GM15510 (cell line): ENCODE measurements around the gene MMAB.

Experiments
- POLR2A ChIP-seq: IDR thresholded peaks from 3 replicates; pipeline ENCODE4 v1.6.1; 2011; ENCODE audit warnings: borderline replicate concordance; ENCODE audit not compliant: insufficient read length; ENCODE audit errors: extremely low read depth

Gene MMAB

GRCh38 chr12:109533487-109533740 lies 39.9 kb downstream of the MMAB start:
- TF ChIP-seq POLR2A: no peak

DNA sequence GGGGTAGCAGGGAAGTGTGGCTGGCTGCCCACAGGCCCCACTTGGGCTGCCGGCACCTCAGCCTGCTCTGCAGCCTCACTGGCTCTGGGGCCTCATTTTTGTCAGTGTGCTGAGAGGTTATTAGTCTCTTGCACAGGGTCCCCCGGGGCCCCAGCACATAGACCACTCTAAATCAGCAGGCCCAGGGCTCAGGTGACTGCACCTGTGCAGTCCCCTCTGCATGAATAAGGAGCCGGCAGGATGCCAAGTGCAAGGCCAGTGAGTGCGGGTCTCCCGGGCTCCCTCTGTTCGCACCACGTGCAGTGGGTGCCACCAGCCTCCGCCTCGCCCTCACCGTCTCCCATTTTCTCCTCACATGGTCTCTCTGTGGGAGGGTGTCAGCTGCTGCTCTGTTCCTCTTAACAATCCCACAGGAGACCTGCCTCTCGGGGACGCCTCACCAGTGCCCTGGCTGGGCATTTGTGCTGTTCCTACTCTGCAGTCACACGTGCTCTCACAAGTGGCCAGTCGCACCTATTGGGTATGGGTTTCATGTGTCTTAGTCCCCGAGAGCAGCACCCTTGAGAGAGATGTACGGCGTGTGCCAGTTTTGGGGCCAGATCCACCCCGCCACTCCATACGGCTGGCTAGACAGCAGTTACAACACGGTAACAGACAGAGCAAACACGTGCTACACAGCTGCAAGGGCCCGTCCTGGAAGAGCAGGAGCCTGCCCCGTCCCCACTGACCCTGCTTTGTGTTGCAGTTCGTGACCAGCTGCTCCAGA lies 40.4 kb downstream of the MMAB start:
- TF ChIP-seq POLR2A: no peak

DNA sequence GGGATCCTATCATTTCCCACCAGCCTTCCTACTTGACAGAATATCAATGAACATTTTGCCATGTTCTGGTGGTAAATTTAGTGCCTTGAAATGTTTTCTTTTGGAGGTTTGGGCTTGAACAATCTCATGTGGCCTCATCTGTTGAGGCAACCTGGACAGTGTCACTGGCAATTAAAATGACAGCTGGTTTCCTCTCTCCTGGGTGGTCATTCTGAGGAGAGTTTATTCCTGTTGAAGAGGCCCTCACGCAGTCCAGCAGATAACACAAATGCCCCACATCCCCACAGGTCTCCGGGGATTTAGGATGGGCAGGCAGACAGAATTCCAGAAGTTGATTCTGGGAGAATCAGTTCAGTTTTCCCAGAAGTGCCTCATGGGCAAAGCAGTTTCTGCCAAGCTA lies 41.9 kb downstream of the MMAB start:
- no peak for TF ChIP-seq POLR2A

- no peak for TF ChIP-seq POLR2A
Observed at GRCh38 chr12:109529691-109530640, 43.3 kb downstream of the MMAB start.

GRCh38 chr12:109527489-109528123 lies 45.7 kb downstream of the MMAB start:
- no peak for TF ChIP-seq POLR2A

DNA sequence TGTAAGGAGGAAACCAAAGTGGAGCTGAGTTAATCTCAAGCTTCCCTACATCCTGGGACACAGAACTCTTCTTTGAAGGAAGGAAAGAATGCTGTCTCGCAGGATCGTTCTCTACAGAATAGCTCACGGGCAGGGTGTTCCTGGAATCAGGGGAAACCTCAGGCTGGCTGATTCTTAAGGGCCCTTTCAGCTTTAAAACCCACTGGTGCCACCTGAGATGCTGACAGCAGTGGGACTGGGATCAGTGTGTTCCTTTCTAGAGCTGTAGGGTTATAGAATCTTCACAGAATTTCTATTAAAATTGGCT lies 48.1 kb downstream of the MMAB start:
- no peak for TF ChIP-seq POLR2A

DNA sequence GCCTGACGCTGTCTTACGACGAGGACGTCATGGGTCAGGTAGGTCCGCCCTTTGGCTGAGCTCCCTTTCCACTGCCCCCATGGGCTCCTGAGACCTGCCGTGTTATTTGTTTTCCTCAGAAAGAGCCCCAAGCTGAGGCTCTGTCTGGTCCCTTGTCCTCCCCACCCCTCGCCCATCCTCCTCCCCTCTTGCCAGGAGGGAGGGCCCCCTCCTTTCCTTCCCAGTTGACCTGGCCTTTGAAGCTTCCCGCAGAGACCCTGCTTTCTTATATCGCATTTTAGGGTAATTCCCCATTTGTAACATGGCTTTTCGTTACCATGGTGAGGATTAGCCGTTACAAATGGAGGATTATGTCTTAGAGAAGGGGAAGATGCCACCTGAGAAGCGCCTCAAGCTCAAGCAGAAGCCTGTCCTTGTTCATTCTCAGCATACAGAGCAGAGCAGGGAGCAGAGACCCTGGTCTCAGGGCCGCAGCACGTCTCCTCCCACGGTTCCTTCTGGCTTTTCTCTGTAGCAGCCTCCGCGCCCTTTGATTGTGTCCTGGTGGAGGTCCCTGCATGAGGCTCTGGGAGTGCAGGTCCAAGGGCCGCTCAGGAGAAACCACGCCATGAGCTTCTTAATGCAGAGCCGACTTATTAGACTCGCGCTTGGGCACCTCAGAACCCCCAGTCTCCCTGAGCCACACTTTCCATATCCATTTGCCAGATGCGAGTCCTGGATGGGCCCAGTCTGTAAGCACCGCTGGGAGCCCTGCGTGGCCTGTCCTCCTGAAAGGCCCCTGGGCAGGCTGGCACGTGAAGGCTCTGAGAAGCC lies 48.6 kb downstream of the MMAB start:
- no peak for TF ChIP-seq POLR2A

DNA sequence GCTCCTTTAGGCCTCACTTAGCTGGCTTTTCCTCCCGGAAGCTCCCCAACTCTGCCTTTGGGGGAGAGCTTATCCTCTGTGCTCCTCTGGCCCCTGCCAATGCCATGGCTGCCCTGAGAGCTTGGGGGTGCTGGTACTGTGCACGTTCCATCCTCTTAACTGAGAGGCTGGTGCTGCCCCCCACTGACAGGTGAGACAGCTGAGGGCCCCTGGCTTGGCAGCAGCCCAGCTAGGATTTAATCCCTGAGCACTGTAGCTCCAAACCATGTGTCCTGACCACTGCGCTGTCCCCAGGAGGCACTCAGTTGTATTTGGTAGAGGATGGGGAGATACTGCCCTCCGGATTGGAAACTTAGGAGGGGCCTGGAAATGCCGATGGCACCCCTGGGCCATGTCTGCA lies 49.8 kb downstream of the MMAB start:
- no peak for TF ChIP-seq POLR2A

DNA sequence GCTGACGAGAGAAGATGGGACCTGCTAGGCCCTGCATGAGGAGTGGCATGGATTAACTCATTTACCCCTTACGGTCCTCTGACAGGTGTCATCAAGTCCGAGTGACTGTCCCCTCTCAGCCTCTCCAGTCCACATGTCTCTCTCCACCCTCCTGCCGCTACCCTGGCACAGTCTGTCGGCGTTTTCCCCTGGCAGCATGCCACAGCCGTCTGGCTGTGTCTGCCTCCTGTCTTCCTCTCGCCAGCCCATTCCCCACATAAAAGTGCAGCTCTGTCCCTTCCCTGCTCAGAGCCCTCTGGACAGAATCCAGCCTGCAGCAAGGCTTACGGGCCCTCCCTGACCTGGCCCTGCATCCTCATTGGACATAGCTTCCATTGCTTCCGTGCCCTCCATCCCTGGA lies 50.2 kb downstream of the MMAB start:
- TF ChIP-seq POLR2A: no peak

DNA sequence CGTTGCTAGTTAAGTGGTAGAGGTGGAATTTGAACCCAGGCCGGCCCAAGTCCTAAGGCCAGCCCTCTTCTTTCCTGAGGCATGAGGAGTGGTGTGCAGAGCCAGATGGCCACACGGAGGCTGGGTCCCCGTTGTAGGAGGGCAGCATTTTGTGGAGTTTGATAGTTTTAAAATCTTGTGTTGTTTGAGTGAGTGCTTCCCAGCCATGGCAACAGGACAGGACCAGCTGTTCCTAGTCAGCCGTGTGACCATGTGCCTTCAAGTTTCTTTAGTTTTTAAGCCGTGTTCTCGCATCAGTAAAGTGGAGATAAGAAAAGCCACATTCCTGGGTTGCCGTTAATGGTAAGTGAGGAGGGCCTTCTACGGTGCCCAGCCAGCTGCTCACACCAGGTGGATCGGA lies 51.5 kb downstream of the MMAB start:
- no peak for TF ChIP-seq POLR2A

GRCh38 chr12:109519787-109520186 lies 53.5 kb downstream of the MMAB start:
- no peak for TF ChIP-seq POLR2A

- no peak for TF ChIP-seq POLR2A
Observed at GRCh38 chr12:109518820-109519665, 54.3 kb downstream of the MMAB start.

DNA sequence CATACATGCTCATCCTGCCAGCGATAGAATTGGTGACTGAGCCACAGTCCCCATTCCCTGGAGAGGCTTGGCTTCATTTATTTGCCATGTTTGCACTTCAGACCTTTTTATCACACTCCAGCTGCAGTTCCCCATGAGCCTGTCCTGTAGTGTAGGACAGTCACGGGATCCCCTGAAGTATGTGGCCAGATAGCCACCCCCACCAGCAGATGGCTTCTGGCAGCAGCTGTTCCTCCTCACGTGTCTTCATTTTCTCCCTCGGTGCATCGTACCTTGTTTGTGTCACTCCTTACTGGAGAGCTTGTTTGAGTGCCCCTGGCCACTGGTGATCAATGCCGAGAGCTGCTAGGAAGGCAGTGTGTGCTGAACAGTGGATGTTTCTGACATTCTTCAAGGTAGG lies 55.7 kb downstream of the MMAB start:
- TF ChIP-seq POLR2A: no peak

GRCh38 chr12:109513977-109514376 lies 59.3 kb downstream of the MMAB start:
- TF ChIP-seq POLR2A: no peak
